Uterus (tissue), 2 donors: ENCODE data around the gene BIVM.

Source experiments
- CTCF ChIP-seq, 4 experiments: fragments of 200-600 bp in 2 of 4; fragments of 450-650 bp in 2 of 4; sonication (generic) in 2 of 4; IDR thresholded peaks; one replicate each; pipeline ENCODE4 v1.5.1; 2016 to 2019; ENCODE audit warnings: antibody characterized with exemption in 4 of 4, mild to moderate bottlenecking in 2 of 4, moderate library complexity in 1 of 4
- POLR2A ChIP-seq, 2 donors: fragments of 450-650 bp; IDR thresholded peaks; one replicate each; pipeline ENCODE4 v1.6.1; 2016; ENCODE audit warnings: antibody characterized with exemption in 2 of 2, mild to moderate bottlenecking in 1 of 2, moderate library complexity in 1 of 2

GRCh38 chr13:102854675-102855074 is 55.8 kb downstream of the BIVM start:
- no peak for TF ChIP-seq CTCF (IDR thresholded peaks at IDR 0.05)
- TF ChIP-seq POLR2A (IDR thresholded peaks at IDR 0.05) = no peak
